CD4-positive, alpha-beta T cell (primary cell): ENCODE measurements around the gene RTL9. TPM values are rescaled to one million over a fixed set of nuclear protein-coding genes. Genes with fewer than 3 reads are reported as not detected.

ENCODE experiments used
- ATAC-seq: fragments of 200-7000 bp; cut with Tn5 transposase; one replicate; pipeline ENCODE4 v1.10.0; 2022; ENCODE audit warnings: mild to moderate bottlenecking; ENCODE audit not compliant: poor library complexity
- CTCF ChIA-PET: fragments of 350-600 bp; sonication (Branson Sonifier 250); formaldehyde crosslinking; loops from one replicate; lab custom pipeline; 2021; ENCODE audit warnings: antibody characterized with exemption, inconsistent platforms; lab: Charles Lee
- POLR2A ChIA-PET: fragments of 350-600 bp; sonication (Branson Sonifier 250); formaldehyde crosslinking; loops from one replicate; lab custom pipeline; 2021; ENCODE audit warnings: antibody characterized with exemption, inconsistent platforms; lab: Charles Lee
- DNase-seq, 14 experiments: peaks; one replicate each; pipeline ENCODE4 v3.0.0-alpha.2; 2013 to 2020; ENCODE audit warnings: mixed read lengths in 2 of 14
- H3K27ac ChIP-seq, 2 donors: one replicate each; pipeline versions ENCODE4 v1.5.1 to v1.7.0; 2013; ENCODE audit warnings: low read length in 2 of 2, low read depth in 1 of 2, mild to moderate bottlenecking in 1 of 2
- H3K27me3 ChIP-seq, 2 experiments: 1 replicate in 1 of 2; 2 replicates in 1 of 2; pipeline versions ENCODE4 v1.6.1 to v1.7.0; 2013; ENCODE audit warnings: low read length in 2 of 2, control low read depth in 1 of 2, mild to moderate bottlenecking in 1 of 2, moderate library complexity in 1 of 2; ENCODE audit not compliant: insufficient read depth in 2 of 2, control insufficient read depth in 1 of 2
- H3K36me3 ChIP-seq: one replicate; pipeline ENCODE4 v1.6.1; 2013; ENCODE audit warnings: low read length, control low read depth; ENCODE audit not compliant: insufficient read depth
- H3K4me1 ChIP-seq: one replicate; pipeline ENCODE4 v1.6.1; 2013; ENCODE audit warnings: low read length, control low read depth; ENCODE audit not compliant: insufficient read depth
- H3K4me3 ChIP-seq: one replicate; pipeline ENCODE4 v1.5.1; 2013; ENCODE audit warnings: mild to moderate bottlenecking, low read length, moderate library complexity
- H3K9me3 ChIP-seq, 2 experiments: 1 replicate in 1 of 2; 2 replicates in 1 of 2; pipeline versions ENCODE4 v1.6.1 to v1.7.0; 2013; ENCODE audit warnings: low read length in 2 of 2, mild to moderate bottlenecking in 2 of 2, control low read depth in 1 of 2, moderate library complexity in 1 of 2; ENCODE audit not compliant: control insufficient read depth in 1 of 2, insufficient read depth in 1 of 2
- H3K27ac Mint-ChIP-seq: one replicate; pipeline ENCODE4 v1.8.0; 2020; ENCODE audit warnings: mixed read lengths
- H3K27me3 Mint-ChIP-seq: one replicate; pipeline ENCODE4 v1.8.0; 2021; ENCODE audit warnings: mixed read lengths
- H3K36me3 Mint-ChIP-seq: one replicate; pipeline ENCODE4 v1.8.0; 2021; ENCODE audit warnings: low read depth, mixed read lengths
- H3K4me1 Mint-ChIP-seq: one replicate; pipeline ENCODE4 v1.8.0; 2021; ENCODE audit warnings: low read depth, mixed read lengths
- H3K4me3 Mint-ChIP-seq: one replicate; pipeline ENCODE4 v1.8.0; 2020; ENCODE audit warnings: mild to moderate bottlenecking, mixed read lengths
- H3K9me3 Mint-ChIP-seq: one replicate; pipeline ENCODE4 v1.8.0; 2020; ENCODE audit warnings: mixed read lengths
- CTCF ChIP-seq: fragments of 200-600 bp; IDR thresholded peaks from one replicate; pipeline ENCODE4 v1.8.0; 2022; ENCODE audit warnings: antibody characterized with exemption, mild to moderate bottlenecking
- intact Hi-C, 2 experiments: fragments of 100-400 bp; cut with DNase I in 1 of 2; cut with micrococcal nuclease in 1 of 2; formaldehyde crosslinking; loops; one replicate each; pipeline versions ENCODE4 v1.15.1 to v1.9.0; 2023 to 2025; cut with DNase I, micrococcal nuclease
- total RNA-seq, 174 experiments: library from RNA in 2 of 174; stranded (reverse) in 2 of 174; gene quantifications; one replicate each; pipeline ENCODE4 v1.2.3 and lab custom pipeline; 2021 to 2026

RTL9 gene
- total RNA-seq, 2 experiments from 2014 or later, result not detected

- H3K4me1 ChIP-seq, result no peaks in the 10 kb centered on the region
- Mint-ChIP-seq H3K36me3 (no peaks in the 10 kb centered on the region), H3K27ac (no peak overlapping the region), H3K27me3 (no peaks in the 10 kb centered on the region), H3K4me3 (no peak overlapping the region), H3K9me3 (no peaks in the 10 kb centered on the region), H3K4me1 (no peaks in the 10 kb centered on the region)
- intact Hi-C loops, result no loop called here
- H3K9me3 ChIP-seq, result no peaks in the 10 kb centered on the region
- no peak overlapping the region for H3K4me3 ChIP-seq
- ATAC-seq (no peak), DNase-seq (no peak)
- POLR2A ChIA-PET, result no interaction called here
- TF ChIP-seq CTCF, result no peak
- H3K27ac ChIP-seq, result no peak overlapping the region
- H3K36me3 ChIP-seq, result no peaks in the 10 kb centered on the region
- H3K27me3 ChIP-seq, result no peaks in the 10 kb centered on the region
- CTCF ChIA-PET, result no interaction called here
Observed at GRCh38 chrX:110389570-110389969, 30.9 kb downstream of the RTL9 start.

GRCh38 chrX:110391086-110391485 lies 32.4 kb downstream of the RTL9 start:
- H3K9me3 ChIP-seq, result no peaks in the 10 kb centered on the region
- ChIA-PET CTCF (no interaction called here), POLR2A (no interaction called here)
- H3K27me3 ChIP-seq, result no peaks in the 10 kb centered on the region
- Mint-ChIP-seq H3K9me3 (no peaks in the 10 kb centered on the region), H3K4me1 (no peaks in the 10 kb centered on the region), H3K36me3 (no peaks in the 10 kb centered on the region), H3K27me3 (no peaks in the 10 kb centered on the region), H3K27ac (no peak overlapping the region), H3K4me3 (no peak overlapping the region)
- no peaks in the 10 kb centered on the region for H3K36me3 ChIP-seq
- DNase-seq (no peak), ATAC-seq (no peak)
- intact Hi-C loops, result no loop called here
- no peak overlapping the region for H3K4me3 ChIP-seq
- no peaks in the 10 kb centered on the region for H3K4me1 ChIP-seq
- no peak for TF ChIP-seq CTCF
- no peak overlapping the region for H3K27ac ChIP-seq

GRCh38 chrX:110394651-110395050 lies 36.0 kb downstream of the RTL9 start:
- Histone ChIP-seq H3K9me3 (no peaks in the 10 kb centered on the region), H3K36me3 (no peaks in the 10 kb centered on the region), H3K4me1 (no peaks in the 10 kb centered on the region), H3K27ac (no peak overlapping the region), H3K27me3 (no peaks in the 10 kb centered on the region), H3K4me3 (no peak overlapping the region)
- ATAC-seq (no peak), DNase-seq (no peak)
- intact Hi-C loops, result no loop called here
- Mint-ChIP-seq H3K9me3 (no peaks in the 10 kb centered on the region), H3K4me3 (no peak overlapping the region), H3K27me3 (no peaks in the 10 kb centered on the region), H3K27ac (no peak overlapping the region), H3K4me1 (no peaks in the 10 kb centered on the region), H3K36me3 (no peaks in the 10 kb centered on the region)
- POLR2A ChIA-PET, result no interaction called here
- TF ChIP-seq CTCF, result no peak
- CTCF ChIA-PET, result no interaction called here
